ENCODE data around the gene HSPA12B. TPM values are rescaled to one million over a fixed set of nuclear protein-coding genes. Genes with fewer than 3 reads are reported as not detected.

The HSPA12B gene
- total RNA-seq, 2 experiments from 2014 or later = not detected

- Histone ChIP-seq H3K36me3 (ENCODE audit: insufficient read depth, low read length) (peaks cover 47% of the 10 kb centered on the region), H3K79me2 (ENCODE audit: insufficient read depth, low read depth, low read length) (peaks cover 31% of the 10 kb centered on the region), H4K20me1 (ENCODE audit: insufficient read depth, low read length) (no peaks in the 10 kb centered on the region; the same call in 1 of the 2 replicates), H2AFZ (ENCODE audit: low read length) (no peak overlapping the region; the same call in 1 of the 2 replicates), H3K4me2 (ENCODE audit: low read length) (peak overlapping the region; percentile 100), H3K4me1 (ENCODE audit: insufficient read depth, low read length, poor library complexity, severe bottlenecking) (peaks cover 47% of the 10 kb centered on the region), H3K9me3 (ENCODE audit: low read length) (no peaks in the 10 kb centered on the region), H3K4me3 (ENCODE audit: low read depth, low read length, poor library complexity, severe bottlenecking) (peak overlapping the region; percentile 91), H3K9me2 (ENCODE audit: insufficient read depth, low read length) (no peaks in the 10 kb centered on the region), H3K27ac (ENCODE audit: low read depth, low read length, poor library complexity, severe bottlenecking) (peak overlapping the region; percentile 83)
- POLR2A ChIA-PET = no interaction called here
- peak; percentile 65 for DNase-seq (ENCODE audit: low spot score)
- BruUV-seq (replicated peaks) = no TSS peak
- intact Hi-C loops (cut with micrococcal nuclease; ENCODE audit: unreplicated experiment) = loop anchor here (2.0 kb wide), 1 partner anchor 49 kb away; the partner anchor contains the start of gene MAVS
- CTCF ChIA-PET (ENCODE audit: unreplicated experiment) = no interaction called here
- TF ChIP-seq EZH2phosphoT487 (IDR thresholded peaks at IDR 0.05; ENCODE audit: borderline replicate concordance, low read depth, low read length) (no peak), CTCF (conservative IDR thresholded peaks at IDR 0.05; ENCODE audit: low read length) (no peak)
These were observed 65.3 kb downstream of the HSPA12B start for GRCh38 chr20:3797592-3798372.

GRCh38 chr20:3798373-3798768 is 65.9 kb downstream of the HSPA12B start:
- Histone ChIP-seq H4K20me1 (ENCODE audit: insufficient read depth, low read length) (no peaks in the 10 kb centered on the region; the same call in 1 of the 2 replicates), H3K4me2 (ENCODE audit: low read length) (peak overlapping the region; percentile 100), H3K36me3 (ENCODE audit: insufficient read depth, low read length) (peaks cover 53% of the 10 kb centered on the region), H3K79me2 (ENCODE audit: insufficient read depth, low read depth, low read length) (peaks cover 31% of the 10 kb centered on the region), H3K4me3 (ENCODE audit: low read depth, low read length, poor library complexity, severe bottlenecking) (peak overlapping the region; percentile 91), H3K27ac (ENCODE audit: low read depth, low read length, poor library complexity, severe bottlenecking) (peak overlapping the region; percentile 83), H3K4me1 (ENCODE audit: insufficient read depth, low read length, poor library complexity, severe bottlenecking) (peaks cover 47% of the 10 kb centered on the region), H3K9me3 (ENCODE audit: low read length) (no peaks in the 10 kb centered on the region), H3K9me2 (ENCODE audit: insufficient read depth, low read length) (no peaks in the 10 kb centered on the region), H2AFZ (ENCODE audit: low read length) (no peak overlapping the region)
- no peak for DNase-seq (ENCODE audit: low spot score)
- POLR2A ChIA-PET = no interaction called here
- intact Hi-C loops (cut with micrococcal nuclease; ENCODE audit: unreplicated experiment) = no loop called here
- TF ChIP-seq CTCF (conservative IDR thresholded peaks at IDR 0.05; ENCODE audit: low read length) = no peak
- CTCF ChIA-PET (ENCODE audit: unreplicated experiment) = interaction anchor here (1.9 kb wide), 1 partner anchor 22 kb away, joined by 9 read pairs; the partner anchor contains the start of gene AP5S1
- BruUV-seq (replicated peaks) = TSS peak; percentile 64

GRCh38 chr20:3798908-3799248 is 66.4 kb downstream of the HSPA12B start:
- Histone ChIP-seq H3K4me2 (ENCODE audit: low read length) (peak overlapping the region; percentile 100), H4K20me1 (ENCODE audit: insufficient read depth, low read length) (no peaks in the 10 kb centered on the region; the same call in 1 of the 2 replicates), H3K9me2 (ENCODE audit: insufficient read depth, low read length) (no peaks in the 10 kb centered on the region), H2AFZ (ENCODE audit: low read length) (no peak overlapping the region; the same call in 1 of the 2 replicates), H3K36me3 (ENCODE audit: insufficient read depth, low read length) (peaks cover 58% of the 10 kb centered on the region), H3K79me2 (ENCODE audit: insufficient read depth, low read depth, low read length) (peaks cover 31% of the 10 kb centered on the region), H3K9me3 (ENCODE audit: low read length) (no peaks in the 10 kb centered on the region), H3K4me3 (ENCODE audit: low read depth, low read length, poor library complexity, severe bottlenecking) (peak overlapping the region; percentile 91), H3K4me1 (ENCODE audit: insufficient read depth, low read length, poor library complexity, severe bottlenecking) (peaks cover 47% of the 10 kb centered on the region), H3K27ac (ENCODE audit: low read depth, low read length, poor library complexity, severe bottlenecking) (peak overlapping the region; percentile 83)
- no peak for DNase-seq (ENCODE audit: low spot score)
- no peak for TF ChIP-seq EZH2phosphoT487 (IDR thresholded peaks at IDR 0.05; ENCODE audit: borderline replicate concordance, low read depth, low read length)
- TF ChIP-seq CTCF (conservative IDR thresholded peaks at IDR 0.05; ENCODE audit: low read length) = no peak
- POLR2A ChIA-PET = no interaction called here
- BruUV-seq (replicated peaks) = no TSS peak
- intact Hi-C loops (cut with micrococcal nuclease; ENCODE audit: unreplicated experiment) = no loop called here
- CTCF ChIA-PET (ENCODE audit: unreplicated experiment) = interaction anchor here (1.9 kb wide), 1 partner anchor 21 kb away, joined by 9 read pairs; the partner anchor contains the start of gene AP5S1

Measured in OCI-LY7 (cell line).